ENCODE data around the gene TTC19. TPM values are rescaled to one million over a fixed set of nuclear protein-coding genes. Genes with fewer than 3 reads are reported as not detected.

TTC19 gene, protein sequence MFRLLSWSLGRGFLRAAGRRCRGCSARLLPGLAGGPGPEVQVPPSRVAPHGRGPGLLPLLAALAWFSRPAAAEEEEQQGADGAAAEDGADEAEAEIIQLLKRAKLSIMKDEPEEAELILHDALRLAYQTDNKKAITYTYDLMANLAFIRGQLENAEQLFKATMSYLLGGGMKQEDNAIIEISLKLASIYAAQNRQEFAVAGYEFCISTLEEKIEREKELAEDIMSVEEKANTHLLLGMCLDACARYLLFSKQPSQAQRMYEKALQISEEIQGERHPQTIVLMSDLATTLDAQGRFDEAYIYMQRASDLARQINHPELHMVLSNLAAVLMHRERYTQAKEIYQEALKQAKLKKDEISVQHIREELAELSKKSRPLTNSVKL
- total RNA-seq (10 to 100 TPM; 57.8 to 66.7 TPM), total RNA-seq (39.6 to 101 (median 55.8) reads per million in 172 experiments)
- 23.8 TPM for polyA plus RNA-seq (2013, experiment 1 of 2)
- polyA plus RNA-seq (2013, experiment 2 of 2) = 31.0 TPM

DNA sequence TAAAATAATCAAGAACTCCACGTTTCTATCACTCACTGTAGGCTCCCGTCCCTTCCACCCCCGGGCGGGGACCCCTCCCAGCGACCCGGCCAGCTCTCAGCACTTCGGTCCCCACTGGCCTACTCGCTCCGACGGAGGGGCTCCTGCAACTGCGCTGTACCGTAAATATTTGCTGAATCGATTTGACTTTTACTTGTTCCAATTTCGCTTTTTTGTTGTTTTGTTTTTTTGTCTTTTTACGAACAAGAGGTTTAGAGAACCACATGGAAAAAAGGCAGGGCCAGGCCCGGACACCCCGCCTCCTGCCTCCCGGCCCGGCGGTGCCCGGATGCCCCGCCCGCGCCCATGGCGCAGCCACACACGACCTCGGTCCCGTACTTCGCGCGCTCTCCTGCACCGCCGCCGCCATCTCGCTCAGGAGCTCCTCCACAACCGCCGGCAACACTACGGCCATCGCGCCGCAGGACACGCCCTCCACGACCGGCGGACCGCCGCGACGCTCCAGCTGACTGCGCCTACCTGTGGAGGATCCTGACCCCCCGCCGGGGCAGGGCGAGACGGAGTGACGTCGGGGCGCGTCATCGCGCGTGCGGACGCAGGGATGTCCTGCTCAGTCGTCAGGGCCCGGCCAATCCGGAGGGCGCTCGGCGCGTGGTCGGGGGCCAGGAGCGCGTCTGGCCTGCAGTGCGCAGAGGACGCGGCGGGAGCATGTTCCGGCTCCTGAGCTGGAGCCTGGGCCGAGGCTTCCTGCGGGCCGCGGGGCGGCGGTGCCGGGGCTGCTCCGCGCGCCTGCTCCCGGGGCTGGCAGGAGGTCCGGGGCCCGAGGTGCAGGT is at the start of gene TTC19, which contains the start of gene ZSWIM7:
TTC19 (plus strand) TSS at position 684 of the 833 bp plus-strand sequence; CDS start at position 709, 25 bp downstream.
ZSWIM7 (minus strand) TSS at position 564 of the 833 bp plus-strand sequence; CDS start at position 454, 110 bp downstream.
- Histone ChIP-seq H3K36me3 (ENCODE audit: insufficient read depth, low read length) (peaks cover 42% of the 10 kb centered on the region), H3K27me3 (ENCODE audit: control insufficient read depth in 1 of 2, insufficient read depth in 2 of 2, low read length in 2 of 2) (no peaks in the 10 kb centered on the region), H3K9me3 (ENCODE audit: control insufficient read depth in 1 of 2, insufficient read depth in 1 of 2, low read length in 2 of 2) (no peaks in the 10 kb centered on the region), H3K4me3 (ENCODE audit: low read length) (peak within 1 kb of the TSS; percentile 78), H3K4me1 (ENCODE audit: insufficient read depth, low read length) (peaks cover 27% of the 10 kb centered on the region), H3K27ac (ENCODE audit: low read depth in 1 of 2, low read length in 2 of 2) (peak within 1 kb of the TSS; percentile 86 to 89)
- no peaks in the 10 kb centered on the region for H3K9me3 Mint-ChIP-seq
- TF ChIP-seq, protein P1, sequence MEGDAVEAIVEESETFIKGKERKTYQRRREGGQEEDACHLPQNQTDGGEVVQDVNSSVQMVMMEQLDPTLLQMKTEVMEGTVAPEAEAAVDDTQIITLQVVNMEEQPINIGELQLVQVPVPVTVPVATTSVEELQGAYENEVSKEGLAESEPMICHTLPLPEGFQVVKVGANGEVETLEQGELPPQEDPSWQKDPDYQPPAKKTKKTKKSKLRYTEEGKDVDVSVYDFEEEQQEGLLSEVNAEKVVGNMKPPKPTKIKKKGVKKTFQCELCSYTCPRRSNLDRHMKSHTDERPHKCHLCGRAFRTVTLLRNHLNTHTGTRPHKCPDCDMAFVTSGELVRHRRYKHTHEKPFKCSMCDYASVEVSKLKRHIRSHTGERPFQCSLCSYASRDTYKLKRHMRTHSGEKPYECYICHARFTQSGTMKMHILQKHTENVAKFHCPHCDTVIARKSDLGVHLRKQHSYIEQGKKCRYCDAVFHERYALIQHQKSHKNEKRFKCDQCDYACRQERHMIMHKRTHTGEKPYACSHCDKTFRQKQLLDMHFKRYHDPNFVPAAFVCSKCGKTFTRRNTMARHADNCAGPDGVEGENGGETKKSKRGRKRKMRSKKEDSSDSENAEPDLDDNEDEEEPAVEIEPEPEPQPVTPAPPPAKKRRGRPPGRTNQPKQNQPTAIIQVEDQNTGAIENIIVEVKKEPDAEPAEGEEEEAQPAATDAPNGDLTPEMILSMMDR (IDR thresholded peaks at IDR 0.05) = no peak
- peak within 1 kb of the TSS; percentile 95 for H3K4me3 Mint-ChIP-seq
- DNase-seq (peak; percentile 73 to 96 (median 91)), ATAC-seq (ENCODE audit: poor library complexity) (peak; percentile 73)
- intact Hi-C loops (cut with DNase I, micrococcal nuclease) = loop anchor here in 1 of 2 experiments (2.0 kb wide), 1 partner anchor 743 kb away; no protein-coding TSS in a partner anchor
- H3K36me3 Mint-ChIP-seq (ENCODE audit: low read depth) = peaks cover 62% of the 10 kb centered on the region
- CTCF ChIA-PET = interaction anchor here (0.6 to 1.7 kb wide), 6 partner anchors 25 to 231 kb away, joined by 3 to 7 read pairs (median 3); partner anchors contain the start of gene ADORA2B
- POLR2A ChIA-PET = interaction anchor here (0.6 to 2.2 kb wide), 14 partner anchors 9 to 537 kb away, joined by 3 to 6 read pairs (median 3); partner anchors contain the start of gene UBB
- H3K4me1 Mint-ChIP-seq (ENCODE audit: low read depth) = peaks cover 44% of the 10 kb centered on the region
- H3K27ac Mint-ChIP-seq = peak within 1 kb of the TSS; percentile 88
- H3K27me3 Mint-ChIP-seq = no peaks in the 10 kb centered on the region

DNA sequence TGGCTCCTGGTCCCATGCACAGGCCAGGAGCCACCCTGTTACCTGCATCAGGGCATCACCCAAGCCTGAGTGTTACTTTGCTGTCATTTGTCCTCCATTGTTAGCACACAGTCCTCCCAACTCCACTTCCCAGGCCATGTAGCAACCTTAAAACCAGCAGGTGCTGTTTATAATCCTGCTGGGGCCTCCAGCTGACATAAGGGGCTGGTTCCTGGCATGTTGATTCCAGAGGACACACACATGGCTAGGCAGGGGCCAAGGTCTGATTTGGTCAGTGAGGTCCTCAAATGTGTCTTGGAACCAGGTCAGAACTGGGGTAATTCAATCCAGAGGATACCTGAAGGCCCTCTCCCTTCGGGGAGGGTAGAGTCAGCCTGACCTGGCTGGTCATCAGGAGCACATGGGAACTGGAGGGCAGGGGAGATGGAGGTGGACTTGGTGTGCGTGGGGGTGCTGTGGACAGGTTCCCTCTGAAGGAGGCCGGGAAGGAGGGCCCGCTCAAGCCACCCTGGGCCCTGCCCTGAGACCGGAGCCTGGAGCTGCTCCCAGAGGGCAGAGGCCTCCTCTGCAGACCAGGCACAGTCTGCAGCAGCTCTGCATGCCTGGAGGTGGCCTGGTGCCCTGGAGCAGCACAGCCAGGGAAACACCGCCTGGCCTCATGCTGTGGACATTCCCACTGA is 48.1 kb upstream of the TTC19 start:
- ATAC-seq (ENCODE audit: poor library complexity) = no peak
- POLR2A ChIA-PET = no interaction called here
- no peaks in the 10 kb centered on the region for H3K4me1 ChIP-seq (ENCODE audit: insufficient read depth, low read length)
- TF ChIP-seq, protein P1 (IDR thresholded peaks at IDR 0.05) = no peak
- H3K4me3 ChIP-seq (ENCODE audit: low read length) = no peak overlapping the region
- Mint-ChIP-seq H3K4me1 (ENCODE audit: low read depth) (no peaks in the 10 kb centered on the region), H3K36me3 (ENCODE audit: low read depth) (no peaks in the 10 kb centered on the region), H3K27me3 (peaks cover 10% of the 10 kb centered on the region), H3K27ac (no peak overlapping the region), H3K9me3 (no peaks in the 10 kb centered on the region), H3K4me3 (no peak overlapping the region)
- no peak for DNase-seq
- no peaks in the 10 kb centered on the region for H3K36me3 ChIP-seq (ENCODE audit: insufficient read depth, low read length)
- no peaks in the 10 kb centered on the region for H3K9me3 ChIP-seq (ENCODE audit: control insufficient read depth in 1 of 2, insufficient read depth in 1 of 2, low read length in 2 of 2)
- H3K27me3 ChIP-seq (ENCODE audit: control insufficient read depth in 1 of 2, insufficient read depth in 2 of 2, low read length in 2 of 2) = peaks cover 3 to 6% of the 10 kb centered on the region in 2 experiments
- intact Hi-C loops (cut with DNase I, micrococcal nuclease) = no loop called here
- CTCF ChIA-PET = no interaction called here
- H3K27ac ChIP-seq (ENCODE audit: low read depth in 1 of 2, low read length in 2 of 2) = no peak overlapping the region

DNA sequence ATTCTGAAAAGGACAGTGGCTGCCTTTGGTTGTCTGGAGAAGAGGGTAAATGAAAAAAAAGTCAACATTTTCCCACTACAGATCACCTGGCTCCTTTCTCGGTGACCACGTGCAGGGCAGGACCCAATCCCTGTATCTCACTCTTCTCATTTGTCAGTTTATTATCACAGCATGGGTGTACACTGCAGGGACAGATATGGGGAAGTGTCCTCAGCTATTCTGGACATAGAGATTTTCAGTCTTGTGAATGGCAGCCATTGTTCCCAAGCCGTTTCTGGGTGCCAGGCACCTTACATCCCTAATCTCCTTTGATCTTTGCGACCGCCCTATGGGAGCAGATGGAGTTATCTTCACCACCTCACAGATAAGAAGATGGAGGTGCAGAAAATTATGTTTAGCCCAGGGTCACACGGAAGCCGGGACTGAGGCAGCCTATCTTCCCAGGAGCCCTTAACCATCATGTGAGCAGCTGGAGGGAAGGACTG is 47.5 kb upstream of the TTC19 start:
- Histone ChIP-seq H3K4me3 (ENCODE audit: low read length) (no peak overlapping the region), H3K27me3 (ENCODE audit: control insufficient read depth in 1 of 2, insufficient read depth in 2 of 2, low read length in 2 of 2) (peaks cover 0 to under 1% of the 10 kb centered on the region in 2 experiments), H3K36me3 (ENCODE audit: insufficient read depth, low read length) (no peaks in the 10 kb centered on the region), H3K9me3 (ENCODE audit: control insufficient read depth in 1 of 2, insufficient read depth in 1 of 2, low read length in 2 of 2) (no peaks in the 10 kb centered on the region), H3K27ac (ENCODE audit: low read depth in 1 of 2, low read length in 2 of 2) (no peak overlapping the region), H3K4me1 (ENCODE audit: insufficient read depth, low read length) (no peaks in the 10 kb centered on the region)
- H3K4me1 Mint-ChIP-seq (ENCODE audit: low read depth) = no peaks in the 10 kb centered on the region
- DNase-seq (no peak), ATAC-seq (ENCODE audit: poor library complexity) (no peak)
- no peak overlapping the region for H3K4me3 Mint-ChIP-seq
- no peaks in the 10 kb centered on the region for H3K9me3 Mint-ChIP-seq
- intact Hi-C loops (cut with DNase I, micrococcal nuclease) = no loop called here
- H3K27ac Mint-ChIP-seq = no peak overlapping the region
- ChIA-PET POLR2A (interaction anchor here (0.6 kb wide), 1 partner anchor 11 kb away, joined by 3 read pairs; no protein-coding TSS in a partner anchor), CTCF (no interaction called here)
- peaks cover 4% of the 10 kb centered on the region for H3K27me3 Mint-ChIP-seq
- TF ChIP-seq, protein P1 (IDR thresholded peaks at IDR 0.05) = no peak
- H3K36me3 Mint-ChIP-seq (ENCODE audit: low read depth) = no peaks in the 10 kb centered on the region

All from CD4-positive, alpha-beta T cell (primary cell).